ENCODE data around the gene RNF175.

Gene RNF175

GRCh38 chr4:153777421-153777820 is 17.6 kb upstream of the RNF175 start:
- no peaks in the 10 kb centered on the region for H3K4me1 ChIP-seq (ENCODE audit: control extremely low read depth in 1 of 4, control insufficient read depth in 4 of 4, insufficient read depth in 4 of 4, low read length in 3 of 4)
- ChIA-PET POLR2A (no interaction called here), CTCF (interaction anchor here (0.8 to 1.6 kb wide), 5 partner anchors 8 to 19 kb away, joined by 3 read pairs; no protein-coding TSS in a partner anchor)
- no peak overlapping the region for H3K4me3 ChIP-seq (ENCODE audit: control insufficient read depth in 1 of 7, extremely low read depth in 1 of 7, insufficient read depth in 4 of 7, low read depth in 2 of 7, low read length in 6 of 7)
- peaks cover 0 to 27% (median 10%) of the 10 kb centered on the region in 5 experiments for H3K27me3 ChIP-seq (replicated peaks in 2 of 5; ENCODE audit: control insufficient read depth in 4 of 5, insufficient read depth in 5 of 5, low read length in 4 of 5)
- H3K27ac ChIP-seq (ENCODE audit: insufficient read depth in 1 of 2, low read depth in 1 of 2, low read length in 2 of 2, poor library complexity in 1 of 2, severe bottlenecking in 2 of 2): no peak overlapping the region
- peaks cover 0 to 7% (median 0%) of the 10 kb centered on the region in 5 experiments for H3K9me3 ChIP-seq (ENCODE audit: control extremely low read depth in 1 of 5, control insufficient read depth in 4 of 5, insufficient read depth in 2 of 5, low read depth in 1 of 5, low read length in 4 of 5)
- DNase-seq: no peak
- no peaks in the 10 kb centered on the region for H3K36me3 ChIP-seq (ENCODE audit: control insufficient read depth in 4 of 4, insufficient read depth in 4 of 4, low read length in 3 of 4)

- WGBS (ENCODE audit: insufficient coverage): 98% methylated on average over 3 of the region's 3 CpGs
- Histone ChIP-seq H3K27ac (ENCODE audit: insufficient read depth in 1 of 2, low read depth in 1 of 2, low read length in 2 of 2, poor library complexity in 1 of 2, severe bottlenecking in 2 of 2) (no peak overlapping the region), H3K27me3 (replicated peaks in 2 of 5; ENCODE audit: control insufficient read depth in 4 of 5, insufficient read depth in 5 of 5, low read length in 4 of 5) (peaks cover 0 to 18% (median 8%) of the 10 kb centered on the region in 5 experiments), H3K4me3 (ENCODE audit: control insufficient read depth in 1 of 7, extremely low read depth in 1 of 7, insufficient read depth in 4 of 7, low read depth in 2 of 7, low read length in 6 of 7) (no peak overlapping the region), H3K4me1 (ENCODE audit: control extremely low read depth in 1 of 4, control insufficient read depth in 4 of 4, insufficient read depth in 4 of 4, low read length in 3 of 4) (no peaks in the 10 kb centered on the region), H3K36me3 (ENCODE audit: control insufficient read depth in 4 of 4, insufficient read depth in 4 of 4, low read length in 3 of 4) (no peaks in the 10 kb centered on the region), H3K9me3 (ENCODE audit: control extremely low read depth in 1 of 5, control insufficient read depth in 4 of 5, insufficient read depth in 2 of 5, low read depth in 1 of 5, low read length in 4 of 5) (peaks cover 0 to 7% (median 0%) of the 10 kb centered on the region in 5 experiments)
- ChIA-PET POLR2A (no interaction called here), CTCF (interaction anchor here (0.8 to 1.6 kb wide), 4 partner anchors 9 to 19 kb away, joined by 3 read pairs; no protein-coding TSS in a partner anchor)
- no peak for DNase-seq
These were observed 16.8 kb upstream of the RNF175 start for GRCh38 chr4:153776601-153777000.

- ChIA-PET CTCF (no interaction called here), POLR2A (no interaction called here)
- peak in 2 of 3 donors; percentile 54 to 68 for DNase-seq
- WGBS (ENCODE audit: insufficient coverage): 78% methylated on average over 1 of the region's 2 CpGs
- Histone ChIP-seq H3K4me1 (ENCODE audit: control extremely low read depth in 1 of 4, control insufficient read depth in 4 of 4, insufficient read depth in 4 of 4, low read length in 3 of 4) (no peaks in the 10 kb centered on the region), H3K27ac (ENCODE audit: insufficient read depth in 1 of 2, low read depth in 1 of 2, low read length in 2 of 2, poor library complexity in 1 of 2, severe bottlenecking in 2 of 2) (no peak overlapping the region), H3K9me3 (ENCODE audit: control extremely low read depth in 1 of 5, control insufficient read depth in 4 of 5, insufficient read depth in 2 of 5, low read depth in 1 of 5, low read length in 4 of 5) (peaks cover 0 to 3% (median 0%) of the 10 kb centered on the region in 5 experiments), H3K27me3 (replicated peaks in 2 of 5; ENCODE audit: control insufficient read depth in 4 of 5, insufficient read depth in 5 of 5, low read length in 4 of 5) (peaks cover 0 to 7% (median 0%) of the 10 kb centered on the region in 5 experiments), H3K36me3 (ENCODE audit: control insufficient read depth in 4 of 4, insufficient read depth in 4 of 4, low read length in 3 of 4) (no peaks in the 10 kb centered on the region), H3K4me3 (ENCODE audit: control insufficient read depth in 1 of 7, extremely low read depth in 1 of 7, insufficient read depth in 4 of 7, low read depth in 2 of 7, low read length in 6 of 7) (no peak overlapping the region)
These were observed 13.4 kb upstream of the RNF175 start for GRCh38 chr4:153773236-153773690.

GRCh38 chr4:153771046-153771445 is 11.2 kb upstream of the RNF175 start:
- Histone ChIP-seq H3K4me3 (ENCODE audit: control insufficient read depth in 1 of 7, extremely low read depth in 1 of 7, insufficient read depth in 4 of 7, low read depth in 2 of 7, low read length in 6 of 7) (no peak overlapping the region), H3K27me3 (replicated peaks in 2 of 5; ENCODE audit: control insufficient read depth in 4 of 5, insufficient read depth in 5 of 5, low read length in 4 of 5) (peaks cover 0 to 6% (median 0%) of the 10 kb centered on the region in 5 experiments), H3K9me3 (ENCODE audit: control extremely low read depth in 1 of 5, control insufficient read depth in 4 of 5, insufficient read depth in 2 of 5, low read depth in 1 of 5, low read length in 4 of 5) (no peaks in the 10 kb centered on the region), H3K36me3 (ENCODE audit: control insufficient read depth in 4 of 4, insufficient read depth in 4 of 4, low read length in 3 of 4) (no peaks in the 10 kb centered on the region), H3K27ac (ENCODE audit: insufficient read depth in 1 of 2, low read depth in 1 of 2, low read length in 2 of 2, poor library complexity in 1 of 2, severe bottlenecking in 2 of 2) (no peak overlapping the region), H3K4me1 (ENCODE audit: control extremely low read depth in 1 of 4, control insufficient read depth in 4 of 4, insufficient read depth in 4 of 4, low read length in 3 of 4) (no peaks in the 10 kb centered on the region)
- ChIA-PET CTCF (no interaction called here), POLR2A (no interaction called here)
- DNase-seq: peak in 2 of 3 donors; percentile 48

GRCh38 chr4:153766758-153767157 is 6.9 kb upstream of the RNF175 start:
- ChIA-PET POLR2A (no interaction called here), CTCF (no interaction called here)
- peak in 1 of 3 donors; percentile 25 for DNase-seq
- H3K9me3 ChIP-seq (ENCODE audit: control extremely low read depth in 1 of 5, control insufficient read depth in 4 of 5, insufficient read depth in 2 of 5, low read depth in 1 of 5, low read length in 4 of 5): no peaks in the 10 kb centered on the region
- H3K4me1 ChIP-seq (ENCODE audit: control extremely low read depth in 1 of 4, control insufficient read depth in 4 of 4, insufficient read depth in 4 of 4, low read length in 3 of 4): no peaks in the 10 kb centered on the region
- H3K27ac ChIP-seq (ENCODE audit: insufficient read depth in 1 of 2, low read depth in 1 of 2, low read length in 2 of 2, poor library complexity in 1 of 2, severe bottlenecking in 2 of 2): no peak overlapping the region
- 100% methylated on average over 3 of the region's 6 CpGs for WGBS (ENCODE audit: insufficient coverage)
- no peaks in the 10 kb centered on the region for H3K36me3 ChIP-seq (ENCODE audit: control insufficient read depth in 4 of 4, insufficient read depth in 4 of 4, low read length in 3 of 4)
- H3K4me3 ChIP-seq (ENCODE audit: control insufficient read depth in 1 of 7, extremely low read depth in 1 of 7, insufficient read depth in 4 of 7, low read depth in 2 of 7, low read length in 6 of 7): no peak overlapping the region
- peaks cover 0 to 13% (median 3%) of the 10 kb centered on the region in 5 experiments for H3K27me3 ChIP-seq (replicated peaks in 2 of 5; ENCODE audit: control insufficient read depth in 4 of 5, insufficient read depth in 5 of 5, low read length in 4 of 5)

- DNase-seq: no peak
- ChIA-PET POLR2A (no interaction called here), CTCF (no interaction called here)
- Histone ChIP-seq H3K9me3 (ENCODE audit: control extremely low read depth in 1 of 5, control insufficient read depth in 4 of 5, insufficient read depth in 2 of 5, low read depth in 1 of 5, low read length in 4 of 5) (no peaks in the 10 kb centered on the region), H3K27me3 (replicated peaks in 2 of 5; ENCODE audit: control insufficient read depth in 4 of 5, insufficient read depth in 5 of 5, low read length in 4 of 5) (peaks cover 0 to 21% (median 4%) of the 10 kb centered on the region in 5 experiments), H3K4me1 (ENCODE audit: control extremely low read depth in 1 of 4, control insufficient read depth in 4 of 4, insufficient read depth in 4 of 4, low read length in 3 of 4) (no peaks in the 10 kb centered on the region), H3K4me3 (ENCODE audit: control insufficient read depth in 1 of 7, extremely low read depth in 1 of 7, insufficient read depth in 4 of 7, low read depth in 2 of 7, low read length in 6 of 7) (no peak overlapping the region), H3K27ac (ENCODE audit: insufficient read depth in 1 of 2, low read depth in 1 of 2, low read length in 2 of 2, poor library complexity in 1 of 2, severe bottlenecking in 2 of 2) (no peak overlapping the region), H3K36me3 (ENCODE audit: control insufficient read depth in 4 of 4, insufficient read depth in 4 of 4, low read length in 3 of 4) (no peaks in the 10 kb centered on the region)
- 95% methylated on average over 7 of the region's 8 CpGs for WGBS (ENCODE audit: insufficient coverage)
These were observed 6.1 kb upstream of the RNF175 start for GRCh38 chr4:153765894-153766293.

- Histone ChIP-seq H3K4me1 (ENCODE audit: control extremely low read depth in 1 of 4, control insufficient read depth in 4 of 4, insufficient read depth in 4 of 4, low read length in 3 of 4) (peaks cover 0 to 4% (median 2%) of the 10 kb centered on the region in 4 experiments), H3K9me3 (ENCODE audit: control extremely low read depth in 1 of 5, control insufficient read depth in 4 of 5, insufficient read depth in 2 of 5, low read depth in 1 of 5, low read length in 4 of 5) (no peaks in the 10 kb centered on the region), H3K27ac (ENCODE audit: insufficient read depth in 1 of 2, low read depth in 1 of 2, low read length in 2 of 2, poor library complexity in 1 of 2, severe bottlenecking in 2 of 2) (no peak overlapping the region), H3K4me3 (ENCODE audit: control insufficient read depth in 1 of 7, extremely low read depth in 1 of 7, insufficient read depth in 4 of 7, low read depth in 2 of 7, low read length in 6 of 7) (no peak overlapping the region), H3K27me3 (replicated peaks in 2 of 5; ENCODE audit: control insufficient read depth in 4 of 5, insufficient read depth in 5 of 5, low read length in 4 of 5) (peaks cover 3 to 32% (median 5%) of the 10 kb centered on the region in 5 experiments), H3K36me3 (ENCODE audit: control insufficient read depth in 4 of 4, insufficient read depth in 4 of 4, low read length in 3 of 4) (no peaks in the 10 kb centered on the region)
- no peak for DNase-seq
- ChIA-PET CTCF (interaction anchor here (0.9 to 1.4 kb wide), 5 partner anchors 9 to 19 kb away, joined by 3 to 5 read pairs (median 3); no protein-coding TSS in a partner anchor), POLR2A (no interaction called here)
- WGBS (ENCODE audit: insufficient coverage): 98% methylated on average over 5 of the region's 5 CpGs
These were observed 5.0 kb upstream of the RNF175 start for GRCh38 chr4:153764601-153765368.
